HG03064 (cell line): ENCODE results near the gene KIRREL3.

Source experiments
- ATAC-seq: cut with Tn5 transposase; IDR thresholded peaks from one replicate; pipeline ENCODE4 v1.9.1; 2021; ENCODE audit warnings: low read depth; ENCODE audit not compliant: unreplicated experiment

Gene KIRREL3

GRCh38 chr11:127000291-127000968, at the start of gene KIRREL3:
Gene KIRREL3, minus strand, starts transcription at chr11:127000770.
- ATAC-seq, result no peak

- no peak for ATAC-seq
These were observed 49.6 kb upstream of the KIRREL3 start for GRCh38 chr11:127050186-127050585.

- ATAC-seq, result no peak
These were observed 48.9 kb upstream of the KIRREL3 start for GRCh38 chr11:127049486-127049885.

GRCh38 chr11:127044535-127044934, 44.0 kb upstream of the KIRREL3 start:
- ATAC-seq, result no peak

- no peak for ATAC-seq
These were observed 41.9 kb upstream of the KIRREL3 start for GRCh38 chr11:127042445-127042844.

- no peak for ATAC-seq
These were observed 39.0 kb upstream of the KIRREL3 start for GRCh38 chr11:127039591-127039990.

DNA sequence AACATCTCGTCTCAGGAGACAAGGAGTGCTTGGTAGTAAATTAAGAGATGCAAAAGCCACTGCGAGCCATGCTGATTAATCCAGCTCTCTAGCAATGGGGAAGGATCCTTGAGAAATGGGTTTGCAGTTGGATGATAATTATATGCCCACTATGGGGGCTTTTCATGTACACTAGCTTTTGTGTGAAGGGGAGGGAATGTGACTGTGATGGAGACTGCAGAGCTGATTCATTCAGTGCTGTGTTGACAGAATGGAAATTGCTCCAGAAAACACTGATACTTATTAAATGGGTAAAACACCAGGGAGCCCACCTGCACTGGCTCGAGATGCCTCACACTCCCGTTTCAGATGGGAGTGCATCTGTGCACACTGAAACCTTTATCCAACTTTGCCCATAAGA, 37.0 kb upstream of the KIRREL3 start:
- ATAC-seq, result no peak

GRCh38 chr11:127037001-127037400, 36.4 kb upstream of the KIRREL3 start:
- no peak for ATAC-seq

GRCh38 chr11:127035824-127036223, 35.3 kb upstream of the KIRREL3 start:
- ATAC-seq, result no peak

GRCh38 chr11:127034973-127035372, 34.4 kb upstream of the KIRREL3 start:
- ATAC-seq, result no peak

- ATAC-seq, result no peak
These were observed 28.1 kb upstream of the KIRREL3 start for GRCh38 chr11:127028648-127029047.

DNA sequence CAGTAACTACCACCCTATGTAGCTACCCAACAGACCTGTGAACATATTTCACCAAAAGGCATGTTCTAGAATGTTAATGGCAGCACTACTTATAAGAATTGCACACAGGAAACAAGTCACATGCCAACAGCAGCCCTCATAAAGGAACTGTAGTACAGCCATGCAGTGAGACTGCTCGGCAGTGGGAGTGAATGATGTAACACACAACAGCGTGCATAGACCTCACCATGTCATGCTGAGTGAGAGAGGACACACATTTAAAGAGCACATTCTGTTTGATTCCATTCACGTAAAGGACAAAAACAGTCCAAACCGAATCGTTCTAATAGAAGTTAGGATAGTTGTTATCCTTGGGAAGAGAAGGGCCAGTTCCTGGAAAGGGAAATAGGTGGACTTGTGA, 27.2 kb upstream of the KIRREL3 start:
- ATAC-seq, result no peak

DNA sequence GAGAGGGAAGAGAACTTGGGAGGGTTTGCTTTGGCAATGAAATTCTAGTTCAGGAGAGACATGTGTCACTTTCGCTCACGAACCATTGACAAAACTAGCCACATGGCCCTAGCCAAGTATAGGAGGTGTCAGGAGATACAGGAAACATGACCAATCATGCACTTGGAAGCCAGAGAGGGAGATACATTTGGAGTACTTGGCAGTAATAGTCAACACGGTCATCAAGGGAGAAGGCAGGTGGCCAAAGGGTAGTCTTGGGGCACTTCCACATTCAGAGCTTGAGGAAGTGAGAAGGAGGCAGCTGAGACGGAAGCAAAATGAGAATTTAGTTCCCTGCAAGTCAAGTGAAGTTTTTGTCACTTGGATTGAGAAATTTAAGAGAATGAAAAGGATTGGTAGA, 26.4 kb upstream of the KIRREL3 start:
- ATAC-seq, result no peak

GRCh38 chr11:127023991-127024390, 23.4 kb upstream of the KIRREL3 start:
- ATAC-seq, result no peak

GRCh38 chr11:127018683-127019279, 18.2 kb upstream of the KIRREL3 start:
- no peak for ATAC-seq

- no peak for ATAC-seq
These were observed 16.9 kb upstream of the KIRREL3 start for GRCh38 chr11:127017482-127017881.

GRCh38 chr11:127013550-127013949, 13.0 kb upstream of the KIRREL3 start:
- ATAC-seq, result no peak

DNA sequence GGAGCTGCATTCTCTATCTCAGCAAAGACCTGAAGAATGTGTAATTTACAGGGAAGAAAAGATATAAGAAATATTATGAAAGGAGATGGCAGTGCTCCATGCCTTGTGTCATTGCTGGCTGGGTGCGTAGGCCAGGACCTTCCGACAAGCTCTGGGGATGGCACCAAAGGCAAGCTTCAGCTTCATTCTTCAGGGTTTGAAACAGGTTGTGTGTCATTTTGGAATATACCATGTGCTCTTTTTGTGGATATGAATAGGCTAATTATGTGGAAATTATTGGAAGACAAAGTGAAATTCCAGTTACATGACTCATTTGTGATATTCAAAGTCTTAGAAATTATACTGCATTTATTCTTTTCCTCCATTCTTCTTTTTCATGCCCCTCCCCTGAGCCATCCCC, 5.7 kb upstream of the KIRREL3 start:
- ATAC-seq, result no peak

DNA sequence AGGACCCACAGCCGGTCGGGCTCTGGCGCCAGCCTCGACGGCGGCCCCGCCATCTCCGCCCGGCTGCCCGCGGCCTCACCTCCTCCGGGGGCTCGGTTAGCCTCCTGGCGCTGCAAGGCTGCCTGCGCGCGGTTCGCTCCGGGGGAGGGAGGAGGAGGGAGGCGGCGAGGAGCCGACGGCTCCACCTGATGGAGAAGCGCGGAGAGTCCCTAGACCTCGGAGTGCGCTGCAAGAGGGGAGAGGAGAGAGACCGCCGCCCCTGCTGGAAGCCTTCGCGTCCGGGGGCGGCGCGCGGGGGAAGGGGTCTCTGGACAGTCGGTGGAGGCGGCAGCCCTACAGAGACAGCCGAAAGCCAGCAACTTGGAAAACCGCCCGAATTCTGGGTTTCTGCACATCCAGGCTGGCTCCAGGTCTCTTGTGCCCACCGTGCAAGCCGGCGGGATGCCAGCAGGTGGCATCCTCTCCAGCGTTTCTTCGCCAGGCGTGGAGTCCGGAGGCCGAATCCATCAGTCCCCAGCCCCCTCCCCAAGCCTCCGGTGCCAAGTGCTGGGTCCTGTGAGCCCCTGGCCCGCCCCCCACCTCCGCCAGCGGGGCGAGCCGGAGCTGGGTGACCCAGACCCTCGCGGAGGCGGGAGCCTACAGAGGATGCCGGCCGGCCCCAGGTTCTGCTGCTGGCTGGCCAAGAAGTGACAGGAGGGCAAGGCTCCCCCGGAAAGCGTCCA, 2.9 kb upstream of the KIRREL3 start:
- ATAC-seq, result no peak

DNA sequence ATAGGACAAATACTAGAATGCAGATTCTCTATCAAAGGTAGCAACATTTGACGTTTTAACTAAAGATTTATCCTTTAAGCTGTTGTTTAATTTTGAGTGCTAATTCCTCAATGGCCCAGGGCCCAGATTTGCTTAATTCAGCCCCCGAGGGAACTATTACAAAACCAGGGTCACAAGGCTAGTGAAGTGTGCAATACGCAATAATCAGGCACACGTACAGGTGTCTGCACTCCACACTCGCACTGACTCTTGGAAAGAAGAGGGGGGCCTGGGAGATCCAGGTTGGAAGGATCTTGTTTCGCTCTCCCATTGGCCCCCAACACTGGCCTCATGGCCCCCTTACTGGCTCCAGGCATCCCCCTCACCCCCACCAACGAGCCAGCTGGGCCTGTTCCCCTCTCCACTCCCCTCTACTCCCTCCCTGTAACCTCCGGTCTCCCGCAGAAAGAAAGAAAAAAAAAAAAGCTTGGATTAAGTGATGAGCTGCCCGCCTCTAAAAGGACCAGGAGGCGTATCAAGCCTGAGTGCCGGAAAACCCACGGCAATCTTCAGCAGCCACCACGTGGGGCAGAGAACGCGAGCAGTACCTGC, 2.2 kb upstream of the KIRREL3 start:
- ATAC-seq, result no peak

DNA sequence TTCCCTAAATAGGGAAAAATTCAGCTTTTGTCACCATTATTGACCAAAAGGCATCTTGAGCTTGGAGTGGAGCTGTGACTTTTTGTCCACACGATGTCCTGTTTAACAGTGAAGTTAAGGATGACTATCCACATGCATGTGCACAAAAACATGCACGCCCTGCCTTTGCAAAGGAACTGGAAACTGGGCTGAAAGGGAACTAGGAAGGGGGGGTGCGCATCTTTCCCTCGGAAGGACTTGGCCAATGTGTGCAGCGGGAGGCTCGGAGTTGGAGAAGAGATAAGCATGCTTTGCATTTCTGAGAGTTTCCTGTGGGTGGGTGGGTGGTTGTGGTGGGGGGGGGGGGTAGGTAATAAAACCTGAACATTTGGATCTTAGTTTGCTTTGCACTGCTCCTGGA, 411 bp upstream of the KIRREL3 start:
- ATAC-seq, result no peak

DNA sequence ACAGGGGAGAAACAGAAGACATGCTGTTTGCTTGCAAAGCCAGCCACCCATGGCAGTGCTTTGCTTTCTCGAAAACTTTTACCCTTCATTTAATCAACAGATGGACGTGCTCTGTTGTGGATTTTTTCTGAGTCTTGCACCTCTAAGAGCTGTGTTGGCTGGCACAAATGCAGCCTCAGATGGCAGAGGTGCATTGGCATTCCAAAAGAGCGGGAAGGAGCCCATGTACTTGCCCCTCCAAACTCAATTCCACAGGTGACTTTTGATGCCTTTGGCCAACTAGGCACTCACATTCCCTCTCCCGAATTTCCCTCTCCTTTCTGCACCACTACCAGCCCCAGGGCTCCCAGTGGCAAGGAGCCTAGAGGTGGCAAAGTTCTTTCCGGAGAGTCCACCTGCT, 1.2 kb downstream of the KIRREL3 start:
- no peak for ATAC-seq
